NCI-H82 treated with DMSO at 0.1 percent for 48 hours (cell line): Measurements from ENCODE around the gene FAM210A.
"Not testable (repeated sequence)": the region's sequence is repeated elsewhere in the genome, so short reads cannot be mapped to it uniquely, and the experiment has no call there.

ENCODE experiments used
- DNase-seq: peaks from one replicate; lab custom pipeline; 2025; ENCODE audit not compliant: unreplicated experiment; lab: John Stamatoyannopoulos, UW

Gene FAM210A

GRCh38 chr18:13726232-13726971 is at the start of gene FAM210A, which contains the start of gene RNMT:
Gene FAM210A, minus strand, starts transcription at chr18:13726558. Its CDS starts 44,481 bp downstream, at chr18:13682077.
Gene RNMT, plus strand, starts transcription at chr18:13726673. Its CDS starts 4,845 bp downstream, at chr18:13731518.
- peak; percentile 82 for DNase-seq

- no peak for DNase-seq
These were observed 48.7 kb upstream of the FAM210A start for GRCh38 chr18:13775058-13775457.

- DNase-seq: no peak
These were observed 36.5 kb upstream of the FAM210A start for GRCh38 chr18:13762690-13763439.

- DNase-seq: no peak
These were observed 33.7 kb upstream of the FAM210A start for GRCh38 chr18:13760047-13760446.

- DNase-seq: no peak
These were observed 32.3 kb upstream of the FAM210A start for GRCh38 chr18:13758622-13759021.

GRCh38 chr18:13756671-13757070 is 30.3 kb upstream of the FAM210A start:
- DNase-seq: no peak

GRCh38 chr18:13756261-13756660 is 29.9 kb upstream of the FAM210A start:
- DNase-seq: no peak

GRCh38 chr18:13751599-13751998 is 25.2 kb upstream of the FAM210A start:
- not testable (repeated sequence) for DNase-seq

GRCh38 chr18:13746633-13747032 is 20.3 kb upstream of the FAM210A start:
- no peak for DNase-seq

GRCh38 chr18:13745696-13746095 is 19.3 kb upstream of the FAM210A start:
- DNase-seq: no peak

- DNase-seq: no peak
These were observed 9.3 kb upstream of the FAM210A start for GRCh38 chr18:13735681-13736080.

GRCh38 chr18:13730481-13730880 is 4.1 kb upstream of the FAM210A start:
- DNase-seq: no peak

GRCh38 chr18:13726972-13727331 is 594 bp upstream of the FAM210A start:
- no peak for DNase-seq

GRCh38 chr18:13725566-13726231 is 659 bp downstream of the FAM210A start:
- no peak for DNase-seq

GRCh38 chr18:13720847-13721246 is 5.5 kb downstream of the FAM210A start:
- peak; percentile 57 for DNase-seq

- no peak for DNase-seq
These were observed 6.2 kb downstream of the FAM210A start for GRCh38 chr18:13720123-13720522.

GRCh38 chr18:13716916-13717315 is 9.4 kb downstream of the FAM210A start:
- DNase-seq: peak; percentile 84

GRCh38 chr18:13715330-13715729 is 11.0 kb downstream of the FAM210A start:
- DNase-seq: no peak

GRCh38 chr18:13713455-13714055 is 12.8 kb downstream of the FAM210A start:
- DNase-seq: no peak

- DNase-seq: no peak
These were observed 13.8 kb downstream of the FAM210A start for GRCh38 chr18:13712400-13713131.

- no peak for DNase-seq
These were observed 15.9 kb downstream of the FAM210A start for GRCh38 chr18:13710414-13710831.
